MM.1S (cell line): Measurements from ENCODE around the gene CDRT15L2.
"Not testable (repeated sequence)": the region's sequence is repeated elsewhere in the genome, so short reads cannot be mapped to it uniquely, and the experiment has no call there.

ENCODE experiments used
- DNase-seq: peaks from one replicate; pipeline ENCODE4 v3.0.0-alpha.2; 2015
- H2AFZ ChIP-seq: fragments of 300-600 bp; sonication (generic); 2 replicates; pipeline ENCODE4 v1.6.0; 2016; ENCODE audit warnings: antibody characterized with exemption, low read length
- H3F3A ChIP-seq: fragments of 300-600 bp; sonication (generic); 2 replicates; pipeline ENCODE4 v1.6.1; 2016; ENCODE audit warnings: mild to moderate bottlenecking, antibody characterized with exemption, low read length, moderate library complexity, mixed read lengths; ENCODE audit not compliant: insufficient read depth
- H3K27ac ChIP-seq: fragments of 300-600 bp; sonication (generic); 2 replicates; pipeline ENCODE4 v1.5.1; 2016; ENCODE audit warnings: mild to moderate bottlenecking, low read length
- H3K27me3 ChIP-seq: fragments of 300-600 bp; sonication (generic); replicated peaks from 2 replicates; pipeline ENCODE4 v1.6.0; 2016; ENCODE audit warnings: low read length; ENCODE audit not compliant: insufficient read depth
- H3K36me3 ChIP-seq: fragments of 300-600 bp; sonication (generic); replicated peaks from 2 replicates; pipeline ENCODE4 v1.6.1; 2016; ENCODE audit warnings: mild to moderate bottlenecking, low read length, mixed read lengths; ENCODE audit not compliant: insufficient read depth
- H3K4me1 ChIP-seq: fragments of 300-600 bp; sonication (generic); 2 replicates; pipeline ENCODE4 v1.6.1; 2016; ENCODE audit warnings: low read length, mixed read lengths
- H3K4me2 ChIP-seq: fragments of 300-600 bp; sonication (generic); 2 replicates; pipeline ENCODE4 v1.6.0; 2016; ENCODE audit warnings: low read depth, low read length
- H3K4me3 ChIP-seq: fragments of 300-600 bp; sonication (generic); 2 replicates; pipeline ENCODE4 v1.5.1; 2016; ENCODE audit warnings: low read length, mixed read lengths
- H3K79me2 ChIP-seq: fragments of 300-600 bp; sonication (generic); 2 replicates; pipeline ENCODE4 v1.6.1; 2016; ENCODE audit warnings: mixed run types, low read length, mixed read lengths
- H3K9ac ChIP-seq: fragments of 300-600 bp; sonication (generic); 2 replicates; pipeline ENCODE4 v1.6.1; 2016; ENCODE audit warnings: low read length, mixed read lengths
- H3K9me2 ChIP-seq: fragments of 300-600 bp; sonication (generic); replicated peaks from 2 replicates; pipeline ENCODE4 v1.6.1; 2016; ENCODE audit warnings: mild to moderate bottlenecking, low read length, mixed read lengths; ENCODE audit not compliant: insufficient read depth
- H3K9me3 ChIP-seq: fragments of 300-600 bp; sonication (generic); replicated peaks from 2 replicates; pipeline ENCODE4 v1.6.1; 2016; ENCODE audit warnings: mild to moderate bottlenecking, low read length, mixed read lengths; ENCODE audit not compliant: insufficient read depth
- H4K20me1 ChIP-seq: fragments of 300-600 bp; sonication (generic); 2 replicates; pipeline ENCODE4 v1.6.1; 2016; ENCODE audit warnings: mild to moderate bottlenecking, low read length, moderate library complexity, mixed read lengths; ENCODE audit not compliant: insufficient read depth

CDRT15L2 gene

GRCh38 chr17:20573216-20573615, 6.3 kb upstream of the CDRT15L2 start:
- H3K4me1 ChIP-seq, H4K20me1 ChIP-seq, H3K36me3 ChIP-seq, DNase-seq, H3K27ac ChIP-seq, H3K4me2 ChIP-seq, H2AFZ ChIP-seq, H3K27me3 ChIP-seq, H3K9ac ChIP-seq, H3K79me2 ChIP-seq, H3K9me3 ChIP-seq, H3F3A ChIP-seq, H3K9me2 ChIP-seq, H3K4me3 ChIP-seq: not testable (repeated sequence)

DNA sequence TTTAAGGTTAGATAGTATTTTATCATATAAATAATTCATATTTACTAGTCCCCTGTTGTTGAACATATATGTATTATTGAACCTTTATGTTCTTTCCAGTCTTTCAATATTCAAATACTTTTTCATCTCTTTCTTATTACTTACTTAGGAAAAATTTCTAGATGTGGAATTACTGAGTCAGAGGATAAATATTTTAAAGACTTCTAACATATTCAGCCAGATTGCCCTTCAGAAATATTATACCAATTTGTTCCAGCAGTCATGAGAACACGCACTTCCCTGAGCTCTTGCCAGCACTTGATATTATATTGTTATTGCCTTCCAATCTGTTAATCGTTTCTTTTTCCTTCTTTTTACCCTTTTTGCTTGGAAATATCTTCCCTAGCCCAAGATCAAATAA, 4.5 kb upstream of the CDRT15L2 start:
- not testable (repeated sequence) for H3K9ac ChIP-seq, H3K9me2 ChIP-seq, H2AFZ ChIP-seq, H3K4me2 ChIP-seq, H4K20me1 ChIP-seq, H3K4me1 ChIP-seq, DNase-seq, H3K36me3 ChIP-seq, H3K4me3 ChIP-seq, H3K27ac ChIP-seq, H3K9me3 ChIP-seq, H3F3A ChIP-seq, H3K27me3 ChIP-seq, H3K79me2 ChIP-seq

DNA sequence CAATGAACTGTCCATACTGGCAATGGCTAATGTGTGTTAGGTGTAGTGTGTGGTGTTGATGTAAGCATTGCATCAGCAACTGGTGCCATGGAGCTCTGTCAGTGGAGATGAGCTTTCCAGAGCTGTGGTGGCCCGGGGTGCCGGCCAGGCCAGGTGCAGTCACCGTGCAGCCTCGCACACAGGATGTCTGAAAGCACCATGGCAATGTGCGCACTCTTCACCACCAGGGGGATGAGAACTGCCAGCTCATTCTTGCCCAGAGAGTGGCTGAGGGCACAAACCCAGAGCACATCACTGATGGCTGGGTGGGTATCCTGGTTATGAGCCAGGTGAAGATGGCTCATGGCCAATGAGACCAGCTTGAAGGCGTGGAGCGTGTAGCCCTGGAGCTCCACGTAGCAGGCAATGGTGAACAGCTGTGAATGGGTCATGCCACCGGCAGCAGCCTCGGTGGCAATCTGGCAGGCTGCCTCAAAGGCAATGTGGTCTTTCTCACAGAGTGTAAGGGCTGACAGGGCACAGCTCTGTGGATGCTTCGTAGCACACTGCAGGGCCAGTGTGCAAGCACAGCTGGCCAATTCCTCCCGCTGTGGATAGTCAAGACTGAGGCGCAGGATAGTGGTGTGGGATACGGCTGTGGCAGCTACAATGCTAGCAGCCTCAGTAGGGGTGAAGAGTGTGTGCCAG, 4.5 kb downstream of the CDRT15L2 start:
- not testable (repeated sequence) for H3K27me3 ChIP-seq, H3K9me3 ChIP-seq, H3K79me2 ChIP-seq, H3K9ac ChIP-seq, H3K4me3 ChIP-seq, DNase-seq, H2AFZ ChIP-seq, H3F3A ChIP-seq, H3K9me2 ChIP-seq, H4K20me1 ChIP-seq, H3K27ac ChIP-seq, H3K4me2 ChIP-seq, H3K4me1 ChIP-seq, H3K36me3 ChIP-seq

DNA sequence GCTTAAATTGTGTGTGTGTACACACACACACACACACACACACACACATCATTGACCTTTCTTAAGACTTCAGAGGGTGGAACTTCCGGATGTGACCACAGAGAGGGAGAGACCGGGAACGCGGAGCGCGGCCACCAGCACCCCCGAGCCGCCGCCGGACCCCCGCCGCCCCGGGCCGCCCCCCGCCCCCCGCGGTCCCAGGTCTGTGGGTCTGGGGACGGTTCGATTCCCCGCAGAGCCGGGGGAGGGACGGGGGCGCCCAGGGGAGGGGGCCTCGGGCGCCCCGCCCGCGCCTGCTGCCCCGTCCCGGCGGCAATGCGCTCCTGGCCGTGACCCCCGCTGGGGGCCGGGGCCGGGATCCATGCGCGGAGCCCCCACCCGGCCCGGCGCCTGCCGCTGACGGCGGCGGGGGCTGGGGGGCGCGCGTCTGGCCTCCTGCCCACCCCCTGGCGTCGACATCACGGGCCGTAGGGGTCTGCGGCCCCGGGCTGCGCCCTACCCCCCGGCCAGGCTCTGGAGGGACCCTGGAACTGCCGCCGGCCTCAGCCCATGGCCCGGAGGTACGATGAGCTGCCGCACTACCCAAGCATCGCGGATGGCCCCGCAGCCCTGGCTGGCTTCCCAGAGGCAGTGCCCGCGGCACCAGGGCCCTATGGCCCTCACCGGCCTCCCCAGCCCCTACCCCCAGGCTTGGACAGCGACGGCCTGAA, 9.4 kb downstream of the CDRT15L2 start:
- H3K36me3 ChIP-seq, H4K20me1 ChIP-seq, H3K9ac ChIP-seq, H3K79me2 ChIP-seq, H3F3A ChIP-seq, H3K27me3 ChIP-seq, H3K9me3 ChIP-seq, H3K4me1 ChIP-seq, DNase-seq, H3K27ac ChIP-seq, H2AFZ ChIP-seq, H3K9me2 ChIP-seq, H3K4me3 ChIP-seq, H3K4me2 ChIP-seq: not testable (repeated sequence)

DNA sequence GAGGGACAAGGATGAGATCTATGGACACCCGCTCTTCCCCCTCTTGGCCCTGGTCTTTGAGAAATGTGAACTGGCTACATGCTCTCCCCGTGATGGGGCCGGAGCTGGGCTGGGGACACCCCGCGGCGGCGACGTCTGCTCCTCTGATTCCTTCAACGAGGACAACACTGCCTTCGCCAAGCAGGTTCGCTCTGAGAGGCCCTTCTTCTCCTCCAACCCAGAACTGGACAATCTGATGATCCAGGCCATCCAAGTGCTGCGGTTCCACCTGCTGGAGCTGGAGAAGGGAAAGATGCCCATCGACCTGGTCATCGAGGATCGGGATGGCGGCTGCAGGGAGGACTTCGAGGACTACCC, 9.9 kb downstream of the CDRT15L2 start:
- not testable (repeated sequence) for H3K27me3 ChIP-seq, H3F3A ChIP-seq, H3K9ac ChIP-seq, H3K9me2 ChIP-seq, H4K20me1 ChIP-seq, H3K36me3 ChIP-seq, H3K9me3 ChIP-seq, H3K4me2 ChIP-seq, H3K79me2 ChIP-seq, H3K4me3 ChIP-seq, DNase-seq, H2AFZ ChIP-seq, H3K4me1 ChIP-seq, H3K27ac ChIP-seq

DNA sequence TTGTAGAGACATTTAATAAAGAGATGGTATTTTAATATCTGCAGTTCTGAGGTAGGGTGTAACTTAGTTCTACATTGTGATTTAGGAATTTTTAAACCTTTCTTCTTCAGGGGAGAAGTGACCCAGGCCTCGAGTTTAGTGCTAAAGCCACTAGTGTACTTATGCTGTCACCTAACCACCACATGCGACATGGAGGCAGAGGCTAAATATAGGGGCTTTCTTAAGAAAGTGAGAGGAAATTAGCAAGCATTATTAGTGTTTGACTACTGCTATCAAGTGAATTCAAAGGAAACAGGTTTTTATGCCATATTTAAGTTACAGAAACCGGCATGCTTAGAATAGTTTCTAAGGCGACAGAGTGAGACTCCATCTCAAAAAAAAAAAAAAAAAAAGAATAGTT, 11.5 kb downstream of the CDRT15L2 start:
- not testable (repeated sequence) for H3K4me2 ChIP-seq

GRCh38 chr17:20605568-20605967, 26.0 kb downstream of the CDRT15L2 start:
- H3K9me2 ChIP-seq, H3K4me3 ChIP-seq, H3F3A ChIP-seq, H2AFZ ChIP-seq, H3K27me3 ChIP-seq, H3K4me2 ChIP-seq, H3K27ac ChIP-seq, H3K9me3 ChIP-seq, H4K20me1 ChIP-seq, H3K4me1 ChIP-seq, H3K36me3 ChIP-seq, DNase-seq, H3K9ac ChIP-seq, H3K79me2 ChIP-seq: not testable (repeated sequence)

More for the DNA sequence above, 11.5 kb downstream of the CDRT15L2 start:
- not testable (repeated sequence) for DNase-seq, H4K20me1 ChIP-seq, H3K27me3 ChIP-seq, H3K9me3 ChIP-seq, H3K9ac ChIP-seq, H3K27ac ChIP-seq, H3K4me1 ChIP-seq, H3K79me2 ChIP-seq, H2AFZ ChIP-seq, H3K9me2 ChIP-seq, H3K4me3 ChIP-seq, H3F3A ChIP-seq, H3K36me3 ChIP-seq

GRCh38 chr17:20609490-20609889, 30.0 kb downstream of the CDRT15L2 start:
- H3K27me3 ChIP-seq, H3K9me3 ChIP-seq, H3K27ac ChIP-seq, H3F3A ChIP-seq, H4K20me1 ChIP-seq, H3K36me3 ChIP-seq, H3K9me2 ChIP-seq, H3K4me3 ChIP-seq, H3K79me2 ChIP-seq, H3K4me2 ChIP-seq, H3K9ac ChIP-seq, H3K4me1 ChIP-seq, DNase-seq, H2AFZ ChIP-seq: not testable (repeated sequence)
